ENCODE data around the gene ZNF174. TPM values are rescaled to one million over a fixed set of nuclear protein-coding genes. Genes with fewer than 3 reads are reported as not detected.
A peak's percentile ranks its signal among the peaks of the same experiment; 100 is the strongest.

The ZNF174 gene
- total and polyA plus RNA-seq, 2 of the 4 experiments (the other 2 are of a cell fraction) = 7.2 to 10.6 TPM

- H2AFZ ChIP-seq (replicated peaks; ENCODE audit: low read length, poor library complexity) = peak overlapping the region; percentile 94
- peak overlapping the region; percentile 23; the same call in 1 of the 2 replicates for H4K5ac ChIP-seq (ENCODE audit: low read depth, low read length)
- peaks cover 24% of the 10 kb centered on the region for H3K9me3 ChIP-seq (ENCODE audit: control insufficient read depth, insufficient read depth, low read length)
- BruUV-seq (replicated peaks) = no TSS peak
- peak overlapping the region; percentile 64 for H3K23ac ChIP-seq (ENCODE audit: low read depth, low read length)
- POLR2A ChIA-PET (ENCODE audit: unreplicated experiment) = interaction anchor here (1.0 kb wide), 1 partner anchor 44 kb away, joined by 3 read pairs; no protein-coding TSS in a partner anchor
- no peak overlapping the region for H2BK20ac ChIP-seq (ENCODE audit: low read depth, low read length)
- H2AK9ac ChIP-seq (replicated peaks; ENCODE audit: low read depth, low read length, poor library complexity) = peak overlapping the region; percentile 73
- no peak overlapping the region for H3K18ac ChIP-seq (ENCODE audit: low read depth, low read length)
- ATAC-seq (ENCODE audit: low read depth) = no peak
- H4K8ac ChIP-seq (ENCODE audit: low read depth in 2 of 2, low read length in 2 of 2) = peak overlapping the region; percentile 43 to 59; a peak in 2 of 4 replicates
- H3K9ac ChIP-seq (ENCODE audit: low read depth, low read length) = peak overlapping the region; percentile 89
- in situ Hi-C loops (cut with MboI; ENCODE audit: low sequenced_read_pairs) = no loop called here
- peaks cover 47 to 63% of the 10 kb centered on the region in 2 experiments for H3K79me1 ChIP-seq (ENCODE audit: low read depth in 1 of 2, low read length in 2 of 2)
- H3K4me2 ChIP-seq (ENCODE audit: low read depth, low read length) = peak overlapping the region; percentile 100
- H3K4me1 ChIP-seq (ENCODE audit: control insufficient read depth, insufficient read depth, low read length) = peaks cover 4% of the 10 kb centered on the region
- H2AK5ac ChIP-seq (ENCODE audit: low read depth, low read length) = no peak overlapping the region
- peak overlapping the region; percentile 66 for H3K27ac ChIP-seq (ENCODE audit: insufficient read depth, low read length)
- peak overlapping the region; percentile 63 for H3K14ac ChIP-seq (replicated peaks; ENCODE audit: low read depth, low read length)
- H2BK5ac ChIP-seq (ENCODE audit: low read depth, low read length, poor library complexity, severe bottlenecking) = peak overlapping the region; percentile 23
- dilution Hi-C loops (cut with HindIII; ENCODE audit: low sequenced_read_pairs, unreplicated experiment) = no loop called here
- intact Hi-C loops (cut with micrococcal nuclease) = loop anchor here (2.0 kb wide), 1 partner anchor 58 kb away; no protein-coding TSS in a partner anchor
- H3K4me3 ChIP-seq (ENCODE audit: insufficient read depth, low read depth, low read length) = peak overlapping the region; percentile 73
- H2BK15ac ChIP-seq (ENCODE audit: low read depth, low read length) = no peak overlapping the region
- H4K20me1 ChIP-seq (ENCODE audit: insufficient read depth, low read length) = peaks cover 2% of the 10 kb centered on the region; the same call in 1 of the 2 replicates
- H3K56ac ChIP-seq (ENCODE audit: extremely low read depth, insufficient read depth, low read length) = peak overlapping the region; percentile 60
- H3K36me3 ChIP-seq (ENCODE audit: control insufficient read depth, insufficient read depth, low read length) = peaks cover 39% of the 10 kb centered on the region
- 7% methylated on average over 6 of the region's 18 CpGs; no CpG with 5 or more reads in 1 of the 2 experiments for WGBS, 2 experiments (ENCODE audit: extremely low coverage in 2 of 2, insufficient read length in 1 of 2)
- H3K4ac ChIP-seq (ENCODE audit: low read depth, low read length) = peak overlapping the region; percentile 47
- TF ChIP-seq RFX5 (IDR thresholded peaks at IDR 0.05; ENCODE audit: low read depth, low read length) (no peak), ELK1 (IDR thresholded peaks at IDR 0.05; ENCODE audit: borderline replicate concordance, low read depth, low read length) (no peak), NFE2L2 (IDR thresholded peaks at IDR 0.05; ENCODE audit: low read depth, low read length) (no peak), RCOR1 (IDR thresholded peaks at IDR 0.05; ENCODE audit: insufficient replicate concordance, low read length) (no peak), BHLHE40 (IDR thresholded peaks at IDR 0.05; ENCODE audit: low read depth, low read length) (no peak), CHD1 (IDR thresholded peaks at IDR 0.05; ENCODE audit: low read depth, low read length) (no peak), CEBPB (IDR thresholded peaks at IDR 0.05; ENCODE audit: low read depth, low read length) (no peak), MXI1 (IDR thresholded peaks at IDR 0.05; ENCODE audit: borderline replicate concordance, low read depth, low read length) (no peak), SMC3 (IDR thresholded peaks at IDR 0.05; ENCODE audit: low read depth, low read length) (no peak), FOS (IDR thresholded peaks at IDR 0.05; ENCODE audit: low read depth, low read length) (no peak), MAZ (IDR thresholded peaks at IDR 0.05; ENCODE audit: borderline replicate concordance, low read depth, low read length) (no peak), MAFK (IDR thresholded peaks at IDR 0.05; ENCODE audit: low read depth, low read length) (no peak), RAD21 (IDR thresholded peaks at IDR 0.05; ENCODE audit: low read length) (no peak), POLR2A (IDR thresholded peaks at IDR 0.05; ENCODE audit: low read depth, low read length) (no peak)
- TF ChIP-seq, protein P1, sequence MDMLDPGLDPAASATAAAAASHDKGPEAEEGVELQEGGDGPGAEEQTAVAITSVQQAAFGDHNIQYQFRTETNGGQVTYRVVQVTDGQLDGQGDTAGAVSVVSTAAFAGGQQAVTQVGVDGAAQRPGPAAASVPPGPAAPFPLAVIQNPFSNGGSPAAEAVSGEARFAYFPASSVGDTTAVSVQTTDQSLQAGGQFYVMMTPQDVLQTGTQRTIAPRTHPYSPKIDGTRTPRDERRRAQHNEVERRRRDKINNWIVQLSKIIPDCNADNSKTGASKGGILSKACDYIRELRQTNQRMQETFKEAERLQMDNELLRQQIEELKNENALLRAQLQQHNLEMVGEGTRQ (IDR thresholded peaks at IDR 0.05; ENCODE audit: low read depth, low read length) = no peak
- TF ChIP-seq, protein P2, sequence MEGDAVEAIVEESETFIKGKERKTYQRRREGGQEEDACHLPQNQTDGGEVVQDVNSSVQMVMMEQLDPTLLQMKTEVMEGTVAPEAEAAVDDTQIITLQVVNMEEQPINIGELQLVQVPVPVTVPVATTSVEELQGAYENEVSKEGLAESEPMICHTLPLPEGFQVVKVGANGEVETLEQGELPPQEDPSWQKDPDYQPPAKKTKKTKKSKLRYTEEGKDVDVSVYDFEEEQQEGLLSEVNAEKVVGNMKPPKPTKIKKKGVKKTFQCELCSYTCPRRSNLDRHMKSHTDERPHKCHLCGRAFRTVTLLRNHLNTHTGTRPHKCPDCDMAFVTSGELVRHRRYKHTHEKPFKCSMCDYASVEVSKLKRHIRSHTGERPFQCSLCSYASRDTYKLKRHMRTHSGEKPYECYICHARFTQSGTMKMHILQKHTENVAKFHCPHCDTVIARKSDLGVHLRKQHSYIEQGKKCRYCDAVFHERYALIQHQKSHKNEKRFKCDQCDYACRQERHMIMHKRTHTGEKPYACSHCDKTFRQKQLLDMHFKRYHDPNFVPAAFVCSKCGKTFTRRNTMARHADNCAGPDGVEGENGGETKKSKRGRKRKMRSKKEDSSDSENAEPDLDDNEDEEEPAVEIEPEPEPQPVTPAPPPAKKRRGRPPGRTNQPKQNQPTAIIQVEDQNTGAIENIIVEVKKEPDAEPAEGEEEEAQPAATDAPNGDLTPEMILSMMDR (conservative IDR thresholded peaks at IDR 0.05; ENCODE audit: low read depth, low read length) = no peak
- H2BK120ac ChIP-seq (ENCODE audit: low read depth, low read length) = no peak overlapping the region
- H3K27me3 ChIP-seq (ENCODE audit: control insufficient read depth, insufficient read depth, low read length) = no peaks in the 10 kb centered on the region
- H3K9me1 ChIP-seq (ENCODE audit: insufficient read depth, low read length) = no peaks in the 10 kb centered on the region
- no peak overlapping the region for H4K91ac ChIP-seq (ENCODE audit: insufficient read depth, low read depth, low read length)
- CTCF ChIA-PET = no interaction called here
- no peak for DNase-seq
These were observed 603 bp upstream of the ZNF174 start for GRCh38 chr16:3400446-3400778.

Measured in IMR-90 (cell line).